Nephron (organoid): ENCODE data around the gene CDH13.

Experiments
- H3K27ac Mint-ChIP-seq, 3 experiments: 2 replicates each; pipeline ENCODE4 v1.8.0; 2020; ENCODE audit warnings: mixed read lengths in 3 of 3, mild to moderate bottlenecking in 2 of 3, moderate library complexity in 1 of 3
- H3K27me3 Mint-ChIP-seq: 2 replicates; pipeline ENCODE4 v1.8.0; 2021; ENCODE audit warnings: low read depth, mild to moderate bottlenecking, moderate library complexity, mixed read lengths
- H3K36me3 Mint-ChIP-seq: 2 replicates; pipeline ENCODE4 v1.8.0; 2020; ENCODE audit warnings: low read depth, mixed read lengths
- H3K4me1 Mint-ChIP-seq: 2 replicates; pipeline ENCODE4 v1.8.0; 2020; ENCODE audit warnings: mixed read lengths
- H3K4me3 Mint-ChIP-seq, 3 experiments: 2 replicates each; pipeline ENCODE4 v1.8.0; 2020; ENCODE audit warnings: mild to moderate bottlenecking in 3 of 3, mixed read lengths in 3 of 3, moderate library complexity in 2 of 3
- H3K9me3 Mint-ChIP-seq: 2 replicates; pipeline ENCODE4 v1.8.0; 2020; ENCODE audit warnings: mixed read lengths
- CTCF ChIP-seq, 3 experiments: fragments of 200-600 bp; sonication (generic); IDR thresholded peaks; one replicate each; pipeline ENCODE4 v1.5.0; 2021; ENCODE audit warnings: antibody characterized with exemption in 3 of 3; ENCODE audit not compliant: unreplicated experiment in 3 of 3

CDH13 gene

DNA sequence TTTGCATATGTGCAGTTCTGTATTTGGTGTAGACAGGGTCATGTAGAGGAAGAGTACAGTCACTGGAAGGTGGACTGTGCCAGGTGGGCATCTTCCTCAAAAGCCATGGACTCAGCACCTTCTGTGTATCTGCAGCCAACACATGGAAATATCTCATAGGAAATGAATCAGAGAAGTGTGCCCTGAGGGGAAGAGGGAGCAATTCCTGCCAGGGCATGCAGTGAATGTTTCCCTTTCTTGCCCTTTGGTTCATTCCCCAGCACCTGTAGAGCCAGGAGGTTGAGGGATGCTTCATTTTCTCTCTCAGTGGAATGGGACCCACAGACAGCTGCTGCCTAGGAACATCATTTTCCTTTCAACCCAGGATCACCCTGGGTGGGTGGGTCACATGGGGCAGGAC is 1034.9 kb downstream of the CDH13 start:
- Mint-ChIP-seq H3K27me3 (peaks cover 6% of the 10 kb centered on the region), H3K36me3 (no peaks in the 10 kb centered on the region), H3K9me3 (peaks cover 19% of the 10 kb centered on the region), H3K4me3 (no peak overlapping the region), H3K4me1 (no peaks in the 10 kb centered on the region), H3K27ac (no peak overlapping the region)
- no peak for TF ChIP-seq CTCF (IDR thresholded peaks at IDR 0.05; ENCODE audit: unreplicated experiment in 3 of 3)

DNA sequence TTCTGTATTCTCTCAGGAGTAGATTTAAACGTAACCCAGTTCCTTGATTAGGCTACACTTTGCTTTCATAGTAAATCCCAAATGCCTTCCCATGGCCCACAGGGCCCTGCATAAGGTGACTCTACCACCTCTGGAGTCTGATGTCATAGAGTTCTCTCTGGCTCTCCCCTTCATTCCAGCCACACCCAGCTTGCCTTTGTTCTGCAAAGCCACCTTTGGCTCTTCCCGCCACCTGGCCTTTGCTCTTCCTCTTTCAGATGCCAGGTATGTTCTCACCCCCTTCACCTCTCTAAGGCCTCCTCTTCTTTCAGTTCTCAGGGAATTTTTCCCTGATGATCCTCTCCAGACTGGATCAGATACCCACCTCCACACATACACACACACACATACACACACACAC is 1039.7 kb downstream of the CDH13 start:
- H3K36me3 Mint-ChIP-seq: no peaks in the 10 kb centered on the region
- H3K4me3 Mint-ChIP-seq: no peak overlapping the region
- no peak overlapping the region for H3K27ac Mint-ChIP-seq
- peaks cover 32% of the 10 kb centered on the region for H3K9me3 Mint-ChIP-seq
- no peak for TF ChIP-seq CTCF (IDR thresholded peaks at IDR 0.05; ENCODE audit: unreplicated experiment in 3 of 3)
- peaks cover 6% of the 10 kb centered on the region for H3K27me3 Mint-ChIP-seq
- H3K4me1 Mint-ChIP-seq: no peaks in the 10 kb centered on the region

DNA sequence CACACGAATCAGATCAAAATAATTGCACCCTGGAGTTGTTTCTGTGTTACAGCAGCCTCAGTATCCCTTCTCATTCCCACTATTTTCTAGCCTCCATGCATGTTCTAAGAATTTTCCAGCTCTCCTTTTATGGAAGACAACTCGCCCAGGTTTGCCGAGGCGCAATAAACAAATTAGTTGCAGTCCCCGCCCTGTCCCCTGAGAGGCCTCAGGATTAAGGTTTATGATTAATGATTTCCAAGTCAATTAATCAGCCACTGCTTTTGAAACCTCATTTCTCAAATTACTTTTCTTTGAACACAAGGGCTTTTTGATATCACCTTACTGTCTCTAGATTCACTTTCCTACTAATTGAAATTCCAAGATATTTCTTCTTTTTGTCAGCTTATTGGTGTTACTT is 1042.7 kb downstream of the CDH13 start:
- Mint-ChIP-seq H3K4me1 (no peaks in the 10 kb centered on the region), H3K9me3 (peaks cover 30% of the 10 kb centered on the region), H3K4me3 (no peak overlapping the region), H3K36me3 (no peaks in the 10 kb centered on the region), H3K27ac (no peak overlapping the region), H3K27me3 (no peaks in the 10 kb centered on the region)
- no peak for TF ChIP-seq CTCF (IDR thresholded peaks at IDR 0.05; ENCODE audit: unreplicated experiment in 3 of 3)

DNA sequence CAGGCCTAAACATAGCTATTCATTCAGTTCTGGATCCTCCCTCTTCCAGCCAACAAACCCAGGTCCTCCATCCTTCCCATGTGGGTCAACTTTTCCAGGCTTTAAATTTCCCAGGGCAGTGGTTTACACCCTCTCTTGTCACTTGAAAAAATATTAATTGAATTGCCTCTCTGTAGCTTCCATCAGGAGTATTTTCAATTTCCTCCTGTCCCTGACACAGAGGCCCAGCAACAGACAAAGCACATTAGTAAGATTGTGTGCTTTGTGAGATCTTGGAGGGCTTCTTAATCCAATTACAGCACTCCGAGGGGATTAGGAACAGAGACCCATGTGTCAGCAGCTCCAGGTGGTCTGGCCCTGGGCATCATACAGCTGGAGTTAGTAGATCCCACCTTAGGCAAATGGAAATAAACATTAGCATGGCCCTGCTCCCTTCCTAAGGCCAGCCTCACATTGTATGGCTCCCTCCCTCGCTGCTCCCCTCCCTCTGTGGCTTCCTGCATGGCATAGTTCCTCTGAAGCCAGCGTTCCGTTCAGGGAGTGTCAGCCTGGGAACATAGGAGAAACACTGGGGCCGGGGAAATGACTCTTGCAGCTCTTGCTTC is 1048.3 kb downstream of the CDH13 start:
- Mint-ChIP-seq H3K27ac (peak overlapping the region in 2 of 3 experiments; percentile 14 to 69), H3K36me3 (no peaks in the 10 kb centered on the region), H3K27me3 (no peaks in the 10 kb centered on the region), H3K9me3 (peaks cover 11% of the 10 kb centered on the region), H3K4me1 (peaks cover 30% of the 10 kb centered on the region), H3K4me3 (no peak overlapping the region)
- TF ChIP-seq CTCF (IDR thresholded peaks at IDR 0.05; ENCODE audit: unreplicated experiment in 3 of 3): no peak

DNA sequence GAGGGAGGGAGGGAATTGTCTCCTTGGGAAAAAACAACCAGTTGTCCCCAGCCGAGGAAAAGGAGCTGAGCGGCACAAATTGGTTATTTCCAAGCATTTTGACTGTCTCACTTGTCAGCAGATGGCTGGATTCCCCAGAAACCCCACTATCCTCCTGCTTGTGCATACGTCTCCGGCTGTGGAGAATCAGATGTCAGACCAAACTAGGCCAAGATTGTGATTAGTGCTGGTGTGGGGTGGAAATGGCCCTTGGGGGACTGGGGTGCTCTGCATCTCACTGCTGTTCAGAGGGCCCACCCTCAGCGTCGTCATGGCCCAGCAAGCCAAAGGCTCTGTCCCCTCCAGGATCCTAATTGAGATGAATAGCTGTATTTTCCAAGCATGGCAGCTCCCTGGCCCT is 1049.3 kb downstream of the CDH13 start:
- no peak overlapping the region for H3K4me3 Mint-ChIP-seq
- H3K27me3 Mint-ChIP-seq: no peaks in the 10 kb centered on the region
- no peak for TF ChIP-seq CTCF (IDR thresholded peaks at IDR 0.05; ENCODE audit: unreplicated experiment in 3 of 3)
- peaks cover 4% of the 10 kb centered on the region for H3K9me3 Mint-ChIP-seq
- no peaks in the 10 kb centered on the region for H3K36me3 Mint-ChIP-seq
- peak overlapping the region in 1 of 3 experiments; percentile 69 for H3K27ac Mint-ChIP-seq
- peaks cover 30% of the 10 kb centered on the region for H3K4me1 Mint-ChIP-seq

DNA sequence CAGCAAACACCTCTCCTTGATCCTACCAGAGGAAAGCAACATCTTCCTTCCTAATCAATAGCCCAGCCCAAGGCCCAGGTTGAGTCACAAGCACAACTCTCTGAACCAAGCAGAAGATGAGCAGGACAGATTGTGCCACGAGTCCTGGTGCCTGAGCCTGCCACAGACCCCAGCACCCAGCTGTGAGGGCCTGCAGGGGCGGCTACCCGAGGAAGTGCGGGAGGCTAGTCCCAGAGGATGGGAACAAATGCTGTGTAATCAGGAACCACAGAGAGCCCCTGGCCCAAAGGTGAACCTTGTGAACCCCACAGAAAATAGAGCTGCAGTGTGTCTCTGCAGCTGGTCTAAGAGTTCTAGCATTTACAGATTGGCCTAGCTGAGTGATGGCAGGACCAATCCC is 1054.2 kb downstream of the CDH13 start:
- no peaks in the 10 kb centered on the region for H3K36me3 Mint-ChIP-seq
- H3K27ac Mint-ChIP-seq: peak overlapping the region in 1 of 3 experiments; percentile 3
- H3K4me3 Mint-ChIP-seq: no peak overlapping the region
- TF ChIP-seq CTCF (IDR thresholded peaks at IDR 0.05; ENCODE audit: unreplicated experiment in 3 of 3): no peak
- no peaks in the 10 kb centered on the region for H3K9me3 Mint-ChIP-seq
- no peaks in the 10 kb centered on the region for H3K27me3 Mint-ChIP-seq
- peaks cover 26% of the 10 kb centered on the region for H3K4me1 Mint-ChIP-seq
